Stomach (tissue), 9 donors: Measurements from ENCODE around the gene SNURF. TPM values are rescaled to one million over a fixed set of nuclear protein-coding genes. Genes with fewer than 3 reads are reported as not detected.
"Not testable (repeated sequence)": the region's sequence is repeated elsewhere in the genome, so short reads cannot be mapped to it uniquely, and the experiment has no call there.

Experiments
- DNase-seq, 2 donors: peaks; one replicate each; pipeline versions ENCODE4 v3.0.0 to v3.0.0-alpha.2; 2013 to 2019
- H3K27ac ChIP-seq, 5 donors: fragments of 200-600 bp in 4 of 5; sonication (generic) in 4 of 5; one replicate each; pipeline ENCODE4 v1.5.1; 2013 to 2019; ENCODE audit warnings: mild to moderate bottlenecking in 1 of 5, moderate library complexity in 1 of 5
- H3K27me3 ChIP-seq, 3 donors: fragments of 200-600 bp; sonication (generic); one replicate each; pipeline ENCODE4 v1.5.1; 2017 to 2019; ENCODE audit warnings: mixed run types in 1 of 3
- H3K36me3 ChIP-seq, 4 donors: fragments of 200-600 bp; sonication (generic); 1 replicate in 3 of 4; 2 replicates in 1 of 4; pipeline ENCODE4 v1.5.1; 2016 to 2019
- H3K4me1 ChIP-seq, 4 donors: fragments of 200-600 bp; sonication (generic); one replicate each; pipeline ENCODE4 v1.5.1; 2016 to 2019
- H3K4me3 ChIP-seq, 4 donors: fragments of 200-600 bp; sonication (generic) in 3 of 4; one replicate each; pipeline ENCODE4 v1.5.1; 2016 to 2019; ENCODE audit warnings: mild to moderate bottlenecking in 1 of 4
- H3K9me3 ChIP-seq, 4 donors: fragments of 200-600 bp; sonication (generic); one replicate each; pipeline ENCODE4 v1.5.1; 2016 to 2019
- EP300 ChIP-seq: sonication (generic); formaldehyde crosslinking; IDR thresholded peaks from one replicate; pipeline ENCODE4 v1.6.1; 2017; ENCODE audit warnings: antibody characterized with exemption
- POLR2A ChIP-seq, 4 donors: fragments of 450-650 bp; IDR thresholded peaks; one replicate each; pipeline ENCODE4 v1.6.1; 2016; ENCODE audit warnings: antibody characterized with exemption in 4 of 4, control low read depth in 2 of 4, mild to moderate bottlenecking in 1 of 4, moderate library complexity in 1 of 4
- POLR2AphosphoS5 ChIP-seq, 3 donors: sonication (generic); formaldehyde crosslinking; IDR thresholded peaks; one replicate each; pipeline ENCODE4 v1.6.1; 2016; ENCODE audit warnings: antibody characterized with exemption in 3 of 3
- WGBS, 5 donors: extraction: QIAGEN DNeasy Blood & Tissue Kit in 3 of 5; methylation state at CpG; one replicate each; pipeline versions ENCODE4 v1.1.5 to v1.1.7; 2013 to 2018; 5-methylcytosine and 5-hydroxymethylcytosine counted together
- intact Hi-C: fragments of 100-400 bp; cut with DNase I; formaldehyde crosslinking; loops from one replicate; pipeline ENCODE4 v1.15.1; 2023; ENCODE audit warnings: low total_unique reads
- polyA plus RNA-seq, 3 donors: library from polyadenylated mRNA; stranded (reverse); fragments of 200-250 nt; gene quantifications; one replicate each; pipeline ENCODE4 v1.2.3, GENCODE V29; 2013
- total RNA-seq, 5 donors: library from RNA; depleted of rRNA; stranded (reverse); fragments of >200 nt; gene quantifications; one replicate each; pipeline versions ENCODE4 v1.1.0 to v1.2.3, GENCODE V29; 2014 to 2016
- TF ChIP-seq, protein P1 (sequence below), 7 experiments: fragments of 450-650 bp in 4 of 7; fragments of 200-600 bp in 3 of 7; sonication (generic) in 3 of 7; IDR thresholded peaks; one replicate each; pipeline ENCODE4 v1.5.1; 2016 to 2019; ENCODE audit warnings: antibody characterized with exemption in 7 of 7, control low read depth in 2 of 7, mild to moderate bottlenecking in 1 of 7
- donor health status: healthy with polysubstance abuse.
- donor health status: Bipolar disorder and iron deficiency.
- donor health status: healthy.

The SNURF gene
- total and polyA plus RNA-seq, 8 donors = 1.2 to 29.2 (median 6.1) TPM; not detected in 3

DNA sequence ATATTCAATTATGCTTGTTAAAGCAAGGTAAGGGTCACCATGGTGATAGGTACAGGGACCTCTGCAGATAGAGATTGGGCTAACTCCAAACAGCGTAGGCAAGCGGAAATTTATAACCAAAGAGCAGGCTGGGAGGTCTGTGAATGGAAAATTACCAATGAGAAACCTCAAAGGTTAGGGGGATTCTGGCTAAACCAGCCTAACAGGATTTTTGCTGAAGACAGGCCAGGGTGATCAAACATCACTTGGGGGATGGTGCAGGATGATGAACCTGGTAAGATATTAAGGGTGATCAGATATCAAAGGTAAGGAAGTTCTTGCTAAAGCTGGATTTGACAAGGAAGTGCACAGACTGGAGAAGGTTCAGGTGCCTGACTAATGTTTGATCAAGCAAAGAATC, 35.3 kb upstream of the SNURF start:
- Histone ChIP-seq H3K4me3 (no peak overlapping the region), H3K4me1 (no peaks in the 10 kb centered on the region), H3K36me3 (no peaks in the 10 kb centered on the region), H3K27ac (no peak overlapping the region), H3K9me3 (peaks cover 0 to 28% (median 16%) of the 10 kb centered on the region in 4 donors), H3K27me3 (no peaks in the 10 kb centered on the region)
- 60 to 72% (median 66%) methylated on average over 2 of the region's 2 CpGs for whole genome bisulfite sequencing, 5 donors
- TF ChIP-seq POLR2A (IDR thresholded peaks at IDR 0.05) (no peak), POLR2AphosphoS5 (IDR thresholded peaks at IDR 0.05) (no peak), EP300 (no peak)
- TF ChIP-seq, protein P1, sequence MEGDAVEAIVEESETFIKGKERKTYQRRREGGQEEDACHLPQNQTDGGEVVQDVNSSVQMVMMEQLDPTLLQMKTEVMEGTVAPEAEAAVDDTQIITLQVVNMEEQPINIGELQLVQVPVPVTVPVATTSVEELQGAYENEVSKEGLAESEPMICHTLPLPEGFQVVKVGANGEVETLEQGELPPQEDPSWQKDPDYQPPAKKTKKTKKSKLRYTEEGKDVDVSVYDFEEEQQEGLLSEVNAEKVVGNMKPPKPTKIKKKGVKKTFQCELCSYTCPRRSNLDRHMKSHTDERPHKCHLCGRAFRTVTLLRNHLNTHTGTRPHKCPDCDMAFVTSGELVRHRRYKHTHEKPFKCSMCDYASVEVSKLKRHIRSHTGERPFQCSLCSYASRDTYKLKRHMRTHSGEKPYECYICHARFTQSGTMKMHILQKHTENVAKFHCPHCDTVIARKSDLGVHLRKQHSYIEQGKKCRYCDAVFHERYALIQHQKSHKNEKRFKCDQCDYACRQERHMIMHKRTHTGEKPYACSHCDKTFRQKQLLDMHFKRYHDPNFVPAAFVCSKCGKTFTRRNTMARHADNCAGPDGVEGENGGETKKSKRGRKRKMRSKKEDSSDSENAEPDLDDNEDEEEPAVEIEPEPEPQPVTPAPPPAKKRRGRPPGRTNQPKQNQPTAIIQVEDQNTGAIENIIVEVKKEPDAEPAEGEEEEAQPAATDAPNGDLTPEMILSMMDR (IDR thresholded peaks at IDR 0.05) = no peak
- intact Hi-C loops = no loop called here
- DNase-seq = no peak

DNA sequence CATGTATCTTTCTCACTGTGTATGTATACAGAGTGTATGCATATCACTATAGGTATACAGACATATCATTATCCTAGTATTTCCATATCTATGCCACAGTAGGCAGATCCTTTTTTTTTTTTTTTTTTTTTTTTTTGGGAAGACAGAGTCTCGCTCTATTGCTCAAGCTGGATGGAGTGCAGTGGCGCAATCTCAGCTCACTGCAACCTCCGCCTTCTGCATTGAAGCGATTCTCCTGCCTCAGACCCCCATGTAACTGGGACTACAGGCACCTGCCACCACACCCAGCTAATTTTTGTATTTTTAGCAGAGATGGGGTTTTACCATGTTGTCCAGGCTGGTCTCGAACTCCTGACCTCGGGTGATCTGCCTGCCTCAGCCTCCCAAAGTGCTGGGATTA, 32.0 kb upstream of the SNURF start:
- H3K27ac ChIP-seq, H3K4me1 ChIP-seq, DNase-seq, intact Hi-C loops, H3K27me3 ChIP-seq, H3K4me3 ChIP-seq, H3K36me3 ChIP-seq: not testable (repeated sequence)
- peaks cover 0 to 18% (median 4%) of the 10 kb centered on the region in 4 donors for H3K9me3 ChIP-seq
- whole genome bisulfite sequencing, 5 donors = 77 to 92% (median 85%) methylated on average over 5 to 6 of the region's 6 CpGs

DNA sequence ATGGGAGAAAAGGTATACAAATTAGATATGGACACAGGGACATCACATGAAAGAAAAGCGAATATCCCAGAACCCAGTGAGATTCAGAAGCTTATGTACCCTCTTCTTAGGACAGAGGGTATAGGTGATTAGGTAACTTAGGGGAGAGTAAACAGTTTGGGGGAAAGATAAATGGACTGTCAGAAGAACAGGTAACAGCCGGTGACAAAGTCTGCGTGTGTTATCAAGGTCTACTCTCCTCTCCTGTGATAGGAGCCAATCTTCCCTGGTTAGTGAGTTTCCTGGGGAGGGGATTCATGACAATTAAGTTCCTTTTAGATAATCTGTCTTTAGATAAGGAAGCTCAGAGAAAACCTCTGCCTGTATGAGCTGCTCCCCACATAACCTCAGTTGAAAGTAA, 30.6 kb upstream of the SNURF start:
- intact Hi-C loops = no loop called here
- Histone ChIP-seq H3K9me3 (peaks cover 0 to 17% (median 4%) of the 10 kb centered on the region in 4 donors), H3K36me3 (no peaks in the 10 kb centered on the region), H3K4me1 (no peaks in the 10 kb centered on the region), H3K27ac (no peak overlapping the region), H3K4me3 (no peak overlapping the region), H3K27me3 (no peaks in the 10 kb centered on the region)
- DNase-seq = no peak
- 46 to 65% (median 55%) methylated on average over 3 of the region's 3 CpGs for WGBS, 5 donors
- TF ChIP-seq, protein P1 (IDR thresholded peaks at IDR 0.05) = no peak
- no peak for TF ChIP-seq POLR2AphosphoS5 (IDR thresholded peaks at IDR 0.05)

DNA sequence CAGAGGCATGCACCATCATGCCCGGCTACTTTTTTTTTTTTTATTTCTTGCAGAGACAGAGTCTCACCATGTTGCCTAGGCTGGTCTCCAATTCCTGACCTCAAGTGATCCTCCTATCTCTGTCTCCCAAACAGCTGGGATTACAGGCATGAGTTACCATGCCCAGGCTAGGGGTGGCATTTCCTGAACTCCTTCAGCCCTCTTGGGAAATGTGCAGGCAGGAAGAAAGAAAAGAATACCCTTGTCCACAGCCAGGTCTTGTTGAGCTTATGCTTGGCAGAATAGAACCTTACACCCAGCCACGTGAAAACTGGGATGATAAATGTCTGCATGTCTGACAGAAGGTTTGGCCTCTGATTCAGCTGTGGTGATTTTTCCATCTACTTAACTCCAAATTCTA, 30.2 kb upstream of the SNURF start:
- peaks cover 0 to 16% (median 6%) of the 10 kb centered on the region in 4 donors for H3K9me3 ChIP-seq
- intact Hi-C loops = no loop called here
- H3K36me3 ChIP-seq = no peaks in the 10 kb centered on the region
- TF ChIP-seq POLR2AphosphoS5 (IDR thresholded peaks at IDR 0.05) (no peak), POLR2A (IDR thresholded peaks at IDR 0.05) (no peak), EP300 (no peak)
- TF ChIP-seq, protein P1 (IDR thresholded peaks at IDR 0.05) = no peak
- H3K4me3 ChIP-seq = no peak overlapping the region
- no peak for DNase-seq
- H3K4me1 ChIP-seq = no peaks in the 10 kb centered on the region
- H3K27me3 ChIP-seq = no peaks in the 10 kb centered on the region
- H3K27ac ChIP-seq = no peak overlapping the region
- WGBS, 5 donors = 45 to 59% (median 50%) methylated on average over 2 of the region's 2 CpGs

DNA sequence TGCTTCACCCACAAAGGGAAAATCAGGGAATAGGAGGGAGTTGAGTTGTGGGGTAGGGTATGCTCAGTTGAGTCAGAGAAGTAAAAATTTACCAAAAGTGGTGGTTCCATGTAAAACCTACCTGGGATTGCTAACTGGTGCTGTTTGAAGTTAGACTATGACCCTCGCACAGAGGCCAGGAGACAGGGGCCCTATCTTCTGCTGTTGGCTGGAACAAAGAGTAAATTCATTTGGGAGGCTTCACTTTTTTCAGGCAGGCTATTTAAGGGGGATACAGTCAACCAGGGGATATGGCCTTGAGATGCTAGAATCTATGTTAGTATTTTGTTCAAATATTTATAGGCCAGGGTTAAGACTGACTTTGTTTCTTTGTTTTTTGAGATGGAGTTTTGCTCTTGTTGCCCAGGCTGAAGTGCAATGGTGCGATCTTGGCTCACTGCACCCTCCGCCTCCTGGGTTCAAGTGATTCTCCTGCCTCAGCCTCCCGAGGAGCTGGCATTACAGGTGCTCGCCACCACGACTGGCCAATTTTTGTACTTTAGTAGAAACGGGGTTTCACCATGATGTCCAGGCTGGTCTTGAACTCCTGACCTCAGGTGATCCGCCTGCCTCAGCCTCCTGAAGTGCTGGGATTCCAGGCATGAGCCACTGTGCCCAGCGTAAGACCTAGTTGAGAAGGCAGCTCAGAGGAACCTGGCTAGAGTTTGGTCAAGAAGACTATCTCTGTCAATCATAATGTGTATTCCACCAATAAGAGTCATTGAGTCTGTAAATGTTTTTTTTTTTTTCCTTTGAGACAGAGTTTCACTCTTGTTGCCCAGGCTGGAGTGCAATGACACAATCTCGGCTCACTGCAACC, 22.7 kb upstream of the SNURF start:
- H3K27me3 ChIP-seq, H3K4me3 ChIP-seq, H3K27ac ChIP-seq, intact Hi-C loops, H3K36me3 ChIP-seq, H3K4me1 ChIP-seq, DNase-seq: not testable (repeated sequence)
- peaks cover 0 to 54% (median 12%) of the 10 kb centered on the region in 4 donors for H3K9me3 ChIP-seq
- WGBS, 5 donors = 82 to 90% (median 85%) methylated on average over 10 of the region's 10 CpGs
